GM12878 (cell line): ENCODE data around the gene FBN2.

Experiments
- CTCF ChIP-seq, 3 experiments: IDR thresholded peaks in 2 of 3; conservative IDR thresholded peaks in 1 of 3; 2 replicates each; pipeline ENCODE4 v1.5.1; 2011; ENCODE audit warnings: low read depth in 3 of 3, low read length in 3 of 3, mild to moderate bottlenecking in 3 of 3, control low read depth in 2 of 3, moderate library complexity in 2 of 3, inconsistent platforms in 1 of 3, mixed read lengths in 1 of 3; ENCODE audit not compliant: control insufficient read depth in 2 of 3, insufficient read depth in 1 of 3; ENCODE audit errors: extremely low read depth in 1 of 3
- E2F4 ChIP-seq: IDR thresholded peaks from 2 replicates; pipeline ENCODE4 v1.6.1; 2012; ENCODE audit warnings: low read depth, low read length, improper control_type of control experiment
- EP300 ChIP-seq, 2 experiments: fragments of 150-350 bp in 1 of 2; IDR thresholded peaks; 2 replicates each; pipeline ENCODE4 v1.6.1; 2011 to 2012; ENCODE audit warnings: low read depth in 2 of 2, low read length in 2 of 2, borderline replicate concordance in 1 of 2, improper control_type of control experiment in 1 of 2, inconsistent platforms in 1 of 2; ENCODE audit not compliant: control insufficient read depth in 1 of 2
- LARP7 ChIP-seq: fragments of 450-650 bp; IDR thresholded peaks from 2 replicates; pipeline ENCODE4 v1.6.1; 2017; ENCODE audit warnings: mild to moderate bottlenecking
- MAX ChIP-seq: IDR thresholded peaks from 2 replicates; pipeline ENCODE4 v1.6.1; 2012; ENCODE audit warnings: low read depth, low read length, improper control_type of control experiment
- NBN ChIP-seq: fragments of 450-650 bp; IDR thresholded peaks from 2 replicates; pipeline ENCODE4 v1.6.1; 2016
- NR2C2 ChIP-seq: IDR thresholded peaks from 2 replicates; pipeline ENCODE4 v1.6.1; 2011; ENCODE audit warnings: borderline replicate concordance, low read depth; ENCODE audit not compliant: control insufficient read depth, insufficient read length
- POLR2A ChIP-seq: IDR thresholded peaks from 2 replicates; pipeline ENCODE4 v1.6.1; 2011; ENCODE audit warnings: low read depth, mild to moderate bottlenecking, low read length
- REST ChIP-seq: IDR thresholded peaks from 2 replicates; pipeline ENCODE4 v1.6.1; 2012; ENCODE audit warnings: mild to moderate bottlenecking, low read depth, low read length
- SMAD5 ChIP-seq: IDR thresholded peaks from 2 replicates; pipeline ENCODE4 v1.6.1; 2016; ENCODE audit warnings: antibody characterized with exemption, low read depth
- SMC3 ChIP-seq: IDR thresholded peaks from 2 replicates; pipeline ENCODE4 v1.6.1; 2011; ENCODE audit warnings: low read length, improper control_type of control experiment, borderline replicate concordance
- ZBTB33 ChIP-seq: fragments of 450-650 bp; IDR thresholded peaks from 2 replicates; pipeline ENCODE4 v1.6.1; 2017; ENCODE audit warnings: mild to moderate bottlenecking

GRCh38 chr5:128490761-128491160 lies 47.3 kb downstream of the FBN2 start:
- no peak for TF ChIP-seq ZBTB33
- no peak for TF ChIP-seq NR2C2
- no peak for TF ChIP-seq SMC3
- no peak for TF ChIP-seq NBN
- TF ChIP-seq MAX = no peak
- TF ChIP-seq LARP7 = no peak
- TF ChIP-seq E2F4 = no peak
- TF ChIP-seq CTCF (IDR thresholded peaks at IDR 0.05 in 2 of 3, conservative IDR thresholded peaks at IDR 0.05 in 1 of 3; ENCODE audit: control insufficient read depth in 2 of 3, extremely low read depth in 1 of 3, insufficient read depth in 1 of 3, low read depth in 3 of 3, low read length in 3 of 3) = no peak
- no peak for TF ChIP-seq EP300 (IDR thresholded peaks at IDR 0.05; ENCODE audit: borderline replicate concordance in 1 of 2, control insufficient read depth in 1 of 2, low read depth in 2 of 2, low read length in 2 of 2)
- TF ChIP-seq SMAD5 = no peak
- TF ChIP-seq POLR2A = no peak
- TF ChIP-seq REST = no peak
